HG03159 (cell line): ENCODE data around the gene ZFAND6.

ENCODE experiments used
- ATAC-seq: cut with Tn5 transposase; IDR thresholded peaks from one replicate; pipeline ENCODE4 v1.9.1; 2021; ENCODE audit warnings: mild to moderate bottlenecking, moderate library complexity; ENCODE audit not compliant: unreplicated experiment

ZFAND6 gene

GRCh38 chr15:80167936-80168335, 108.5 kb downstream of the ZFAND6 start:
- no peak for ATAC-seq

- no peak for ATAC-seq
Observed at GRCh38 chr15:80168421-80168820, 108.9 kb downstream of the ZFAND6 start.

- no peak for ATAC-seq
Observed at GRCh38 chr15:80169768-80170357, 110.4 kb downstream of the ZFAND6 start.

GRCh38 chr15:80170596-80170995, 111.1 kb downstream of the ZFAND6 start:
- no peak for ATAC-seq

GRCh38 chr15:80171787-80172186, 112.3 kb downstream of the ZFAND6 start:
- no peak for ATAC-seq

GRCh38 chr15:80172401-80172800, 112.9 kb downstream of the ZFAND6 start:
- ATAC-seq, result no peak

- ATAC-seq, result peak; percentile 77
Observed at GRCh38 chr15:80173022-80173759, 113.7 kb downstream of the ZFAND6 start.

- no peak for ATAC-seq
Observed at GRCh38 chr15:80174017-80174746, 114.7 kb downstream of the ZFAND6 start.

GRCh38 chr15:80175436-80175835, 116.0 kb downstream of the ZFAND6 start:
- ATAC-seq, result no peak

GRCh38 chr15:80176443-80176842, 117.0 kb downstream of the ZFAND6 start:
- ATAC-seq, result no peak

GRCh38 chr15:80177156-80177555, 117.7 kb downstream of the ZFAND6 start:
- ATAC-seq, result no peak

GRCh38 chr15:80179025-80179759, 119.7 kb downstream of the ZFAND6 start:
- no peak for ATAC-seq

- ATAC-seq, result no peak
Observed at GRCh38 chr15:80179935-80180334, 120.5 kb downstream of the ZFAND6 start.

GRCh38 chr15:80180468-80180867, 121.0 kb downstream of the ZFAND6 start:
- ATAC-seq, result no peak

- ATAC-seq, result no peak
Observed at GRCh38 chr15:80180986-80181385, 121.5 kb downstream of the ZFAND6 start.

GRCh38 chr15:80182611-80183261, 123.3 kb downstream of the ZFAND6 start:
- ATAC-seq, result no peak

- no peak for ATAC-seq
Observed at GRCh38 chr15:80183306-80183705, 123.8 kb downstream of the ZFAND6 start.

GRCh38 chr15:80183886-80184285, 124.4 kb downstream of the ZFAND6 start:
- ATAC-seq, result no peak

GRCh38 chr15:80184554-80184953, 125.1 kb downstream of the ZFAND6 start:
- ATAC-seq, result no peak

GRCh38 chr15:80185152-80185551, 125.7 kb downstream of the ZFAND6 start:
- ATAC-seq, result no peak

- no peak for ATAC-seq
Observed at GRCh38 chr15:80186066-80186465, 126.6 kb downstream of the ZFAND6 start.
